GM12878 (cell line): Measurements from ENCODE around the gene RHOB. TPM values are rescaled to one million over a fixed set of nuclear protein-coding genes. Genes with fewer than 3 reads are reported as not detected.

Experiments
- ATAC-seq: fragments of 200-7000 bp; cut with Tn5 transposase; 3 replicates; pipeline ENCODE4 v1.9.1; 2020; ENCODE audit warnings: mild to moderate bottlenecking, moderate library complexity
- BruUV-seq: library from RNA; stranded (reverse); fragments of 400-500 nt; replicated peaks from 2 replicates; lab custom pipeline; 2021; lab: Mats Ljungman, UMichigan
- CTCF ChIA-PET: fragments of 300-600 bp; sonication (Branson Sonifier 250); formaldehyde crosslinking; extraction: SDS; loops from one replicate; lab custom pipeline; 2021; ENCODE audit warnings: inconsistent platforms; lab: Yijun Ruan, JAX
- POLR2A ChIA-PET: fragments of 350-600 bp; formaldehyde crosslinking; extraction: SDS; loops from one replicate; lab custom pipeline; 2021; ENCODE audit warnings: inconsistent platforms; lab: Charles Lee
- RAD21 ChIA-PET: fragments of 300-600 bp; sonication (Branson Sonifier 250); formaldehyde crosslinking; loops from one replicate; lab custom pipeline; 2023; ENCODE audit warnings: antibody characterized with exemption; ENCODE audit not compliant: unreplicated experiment; lab: Charles Lee
- SMC1A ChIA-PET: fragments of 300-600 bp; sonication (Branson Sonifier 250); formaldehyde crosslinking; loops from one replicate; lab custom pipeline; 2023; ENCODE audit not compliant: unreplicated experiment, uncharacterized antibody; lab: Charles Lee
- DNase-seq: peaks from one replicate; pipeline ENCODE4 v3.0.0-alpha.2; 2011; ENCODE audit warnings: low read depth, low spot score
- FAIRE-seq: peaks from 3 replicates; lab custom pipeline; 2011; peaks lifted over from hg19 to GRCh38; lab: Jason Lieb, UNC
- H2AFZ ChIP-seq: 2 replicates; pipeline ENCODE4 v1.6.0; 2011; ENCODE audit warnings: low read depth, low read length, control low read depth; ENCODE audit not compliant: control insufficient read depth
- H3K27ac ChIP-seq: 2 replicates; pipeline ENCODE4 v1.5.1; 2011; ENCODE audit warnings: control low read depth; ENCODE audit not compliant: control insufficient read depth, insufficient read depth
- H3K27me3 ChIP-seq, 2 experiments: replicated peaks in 1 of 2; 2 replicates each; pipeline versions ENCODE4 v1.6.0 to v1.6.1; 2011; ENCODE audit warnings: low read length in 1 of 2; ENCODE audit not compliant: control insufficient read depth in 2 of 2, insufficient read depth in 2 of 2
- H3K36me3 ChIP-seq, 2 experiments: 2 replicates each; pipeline ENCODE4 v1.5.1; 2011; ENCODE audit warnings: low read length in 1 of 2; ENCODE audit not compliant: control insufficient read depth in 2 of 2, insufficient read depth in 2 of 2
- H3K4me1 ChIP-seq: 2 replicates; pipeline ENCODE4 v1.6.1; 2011; ENCODE audit warnings: mild to moderate bottlenecking, low read length, moderate library complexity, mixed read lengths; ENCODE audit not compliant: control insufficient read depth, insufficient read depth
- H3K4me2 ChIP-seq: 2 replicates; pipeline ENCODE4 v1.6.0; 2011; ENCODE audit warnings: control low read depth; ENCODE audit not compliant: control insufficient read depth, insufficient read depth
- H3K4me3 ChIP-seq: fragments of 200-600 bp; sonication (generic); 2 replicates; pipeline ENCODE4 v1.5.1; 2016
- H3K79me2 ChIP-seq: 2 replicates; pipeline ENCODE4 v1.6.0; 2011; ENCODE audit warnings: low read length; ENCODE audit not compliant: control insufficient read depth, insufficient read depth
- H3K9ac ChIP-seq: 2 replicates; pipeline ENCODE4 v1.8.0; 2011; ENCODE audit warnings: low read length, control low read depth, mixed read lengths; ENCODE audit not compliant: control insufficient read depth, insufficient read depth
- H3K9me3 ChIP-seq: replicated peaks from 3 replicates; pipeline ENCODE4 v1.5.1; 2011; ENCODE audit warnings: mild to moderate bottlenecking, low read length; ENCODE audit not compliant: control insufficient read depth, insufficient read depth
- H4K20me1 ChIP-seq: 2 replicates; pipeline ENCODE4 v1.6.0; 2011; ENCODE audit not compliant: control insufficient read depth, insufficient read depth
- HCFC1 ChIP-seq: fragments of 150-350 bp; IDR thresholded peaks from 2 replicates; pipeline ENCODE4 v1.6.1; 2014; ENCODE audit warnings: low read length
- HDGF ChIP-seq: fragments of 450-650 bp; IDR thresholded peaks from 2 replicates; pipeline ENCODE4 v1.6.1; 2016; ENCODE audit warnings: antibody characterized with exemption
- KLF5 ChIP-seq: fragments of 450-650 bp; IDR thresholded peaks from 2 replicates; pipeline ENCODE4 v1.6.1; 2014; ENCODE audit warnings: mild to moderate bottlenecking; ENCODE audit not compliant: partially characterized antibody
- POLR2AphosphoS2 ChIP-seq: IDR thresholded peaks from 2 replicates; pipeline ENCODE4 v1.6.1; 2011; ENCODE audit warnings: low read depth, mild to moderate bottlenecking, low read length, improper control_type of control experiment, moderate library complexity
- SUZ12 ChIP-seq: fragments of 200-600 bp; sonication (generic); IDR thresholded peaks from one replicate; pipeline ENCODE4 v1.6.1; 2018; ENCODE audit warnings: antibody characterized with exemption, mild to moderate bottlenecking; ENCODE audit not compliant: unreplicated experiment
- ZBTB40 ChIP-seq: fragments of 450-650 bp; IDR thresholded peaks from 2 replicates; pipeline ENCODE4 v1.6.1; 2016; ENCODE audit warnings: mild to moderate bottlenecking, moderate library complexity, borderline replicate concordance
- ZNF274 ChIP-seq: IDR thresholded peaks from one replicate; pipeline ENCODE4 v1.8.0; 2011; ENCODE audit not compliant: insufficient read length, insufficient read depth
- WGBS: methylation state at CpG from one replicate; pipeline ENCODE4 v1.1.6; 2016; ENCODE audit warnings: low lambda C conversion rate; ENCODE audit not compliant: insufficient replicate concordance, insufficient coverage; ENCODE audit errors: missing lambda C conversion rate; 5-methylcytosine and 5-hydroxymethylcytosine counted together
- in situ Hi-C: fragments of 300-500 bp; cut with MboI; formaldehyde crosslinking; loops from 9 replicates; pipeline ENCODE4 v1.14.3; 2018; ENCODE audit warnings: mixed read lengths
- intact Hi-C: fragments of 100-400 bp; cut with micrococcal nuclease; formaldehyde crosslinking; loops from one replicate; pipeline ENCODE4 v1.14.2; 2022; ENCODE audit not compliant: unreplicated experiment
- polyA plus RNA-seq, 11 experiments: library from polyadenylated mRNA; depleted of rRNA in 4 of 11; unstranded in 6 of 11; stranded (reverse) in 5 of 11; fragments of >200 nt; fragmentation: Nextera tagmentation in 4 of 11; fragmentation: Illumina TruSeq in 1 of 11; extraction: Ambion mirVana in 4 of 11; extraction: Trizol in 1 of 11; gene quantifications; 1 replicate in 1 of 11; 2 replicates in 10 of 11; pipeline versions ENCODE4 v1.2.1 to v1.2.3, GENCODE V29; 2011 to 2016; ENCODE audit warnings: inconsistent platforms in 2 of 11, missing spikeins in 2 of 11, low read depth in 1 of 11
- total RNA-seq, 4 experiments: library from RNA; depleted of rRNA in 3 of 4; stranded (reverse); fragments of >200 nt in 3 of 4; fragmentation: Illumina TruSeq in 1 of 4; extraction: Trizol in 1 of 4; gene quantifications; 2 replicates each; pipeline versions ENCODE4 v1.2.1 to v1.2.3, GENCODE V29; 2013 to 2021
- TF ChIP-seq, protein P1 (sequence below): IDR thresholded peaks from 2 replicates; pipeline ENCODE4 v1.6.1; 2011; ENCODE audit warnings: borderline replicate concordance, low read depth, mild to moderate bottlenecking, moderate library complexity, low read length; ENCODE audit not compliant: insufficient read depth, poor library complexity, severe bottlenecking

RHOB gene
- total and polyA plus RNA-seq, 10 of the 15 experiments (the other 5 are each of a cell fraction or from before 2014, with no cell fraction given), result 0.03 to 4.5 (median 1.2) TPM

DNA sequence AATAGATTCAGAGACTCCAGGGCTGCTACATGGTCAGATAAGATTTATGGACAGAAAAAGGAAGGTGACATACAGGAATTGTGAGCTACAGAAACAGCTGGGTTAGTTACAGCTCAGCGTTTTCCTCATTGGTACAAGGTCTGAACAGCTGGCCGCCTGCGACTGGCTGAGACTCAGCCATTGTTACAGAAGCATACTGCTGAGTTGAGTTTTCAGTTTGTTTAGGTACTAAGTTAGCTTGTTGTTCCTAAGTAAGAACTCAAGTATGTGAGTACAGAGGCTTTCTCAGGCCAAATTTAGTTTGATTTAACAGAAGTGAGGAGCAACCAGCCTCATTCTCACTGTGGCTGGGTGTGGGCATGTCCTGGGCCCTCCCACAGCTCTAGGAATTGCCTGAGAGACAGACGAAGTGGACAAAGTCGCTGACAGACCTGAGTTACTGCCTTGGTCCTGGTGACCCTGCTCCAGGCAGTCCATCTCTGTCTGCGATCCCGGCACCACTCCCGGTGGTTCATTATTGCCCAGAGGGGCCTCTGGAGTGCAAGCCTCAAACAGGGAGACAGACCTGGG lies 27.8 kb upstream of the RHOB start:
- in situ Hi-C loops, result no loop called here
- H2AFZ ChIP-seq, result no peak overlapping the region

More for the DNA sequence above, 27.8 kb upstream of the RHOB start:
- BruUV-seq, result no TSS peak
- H3K4me3 ChIP-seq, result no peak overlapping the region
- no peak for DNase-seq
- SMC1A ChIA-PET, result interaction anchor here (0.9 to 1.7 kb wide), 3 partner anchors 8 to 25 kb away, joined by 3 to 6 read pairs (median 3); no protein-coding TSS in a partner anchor
- no peak overlapping the region for H3K9ac ChIP-seq
- POLR2A ChIA-PET, result no interaction called here
- no peak overlapping the region for H3K4me2 ChIP-seq
- no peaks in the 10 kb centered on the region for H3K27me3 ChIP-seq
- H3K27ac ChIP-seq, result no peak overlapping the region
- no peak for TF ChIP-seq HCFC1
- no peak for TF ChIP-seq HDGF
- TF ChIP-seq ZNF274, result no peak
- no peak for TF ChIP-seq POLR2AphosphoS2
- no peak for TF ChIP-seq SUZ12
- TF ChIP-seq, protein P1, sequence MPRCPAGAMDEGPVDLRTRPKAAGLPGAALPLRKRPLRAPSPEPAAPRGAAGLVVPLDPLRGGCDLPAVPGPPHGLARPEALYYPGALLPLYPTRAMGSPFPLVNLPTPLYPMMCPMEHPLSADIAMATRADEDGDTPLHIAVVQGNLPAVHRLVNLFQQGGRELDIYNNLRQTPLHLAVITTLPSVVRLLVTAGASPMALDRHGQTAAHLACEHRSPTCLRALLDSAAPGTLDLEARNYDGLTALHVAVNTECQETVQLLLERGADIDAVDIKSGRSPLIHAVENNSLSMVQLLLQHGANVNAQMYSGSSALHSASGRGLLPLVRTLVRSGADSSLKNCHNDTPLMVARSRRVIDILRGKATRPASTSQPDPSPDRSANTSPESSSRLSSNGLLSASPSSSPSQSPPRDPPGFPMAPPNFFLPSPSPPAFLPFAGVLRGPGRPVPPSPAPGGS, result no peak
- no peak for TF ChIP-seq KLF5
- TF ChIP-seq ZBTB40, result no peak
- TF ChIP-seq, all 136 proteins: peak for 0
- Histone ChIP-seq H3K4me1 (peaks cover 3% of the 10 kb centered on the region), H3K9me3 (no peaks in the 10 kb centered on the region; the same call in 2 of the 3 replicates), H3K36me3 (no peaks in the 10 kb centered on the region), H3K79me2 (no peaks in the 10 kb centered on the region), H4K20me1 (no peaks in the 10 kb centered on the region)
- ChIA-PET RAD21 (interaction anchor here (0.7 to 1.3 kb wide), 3 partner anchors 12 to 21 kb away, joined by 3 to 4 read pairs (median 3); no protein-coding TSS in a partner anchor), CTCF (interaction anchor here (0.9 to 10.6 kb wide), 6 partner anchors 7 to 544 kb away, joined by 3 to 148 read pairs (median 3); no protein-coding TSS in a partner anchor)
- 55% methylated on average over 8 of the region's 8 CpGs for WGBS
- intact Hi-C loops, result no loop called here
- ATAC-seq, result peak; percentile 28; the same call in 1 of the 3 replicates
- no peak for FAIRE-seq
